Vagina (tissue), 2 donors: Measurements from ENCODE around the gene MTRFR.

Experiments used
- CTCF ChIP-seq, 3 experiments: fragments of 450-650 bp in 2 of 3; fragments of 200-600 bp in 1 of 3; sonication (generic) in 1 of 3; IDR thresholded peaks; one replicate each; pipeline ENCODE4 v1.5.1; 2017 to 2019; ENCODE audit warnings: antibody characterized with exemption in 3 of 3, mild to moderate bottlenecking in 2 of 3, moderate library complexity in 2 of 3
- POLR2A ChIP-seq, 2 donors: fragments of 450-650 bp; IDR thresholded peaks; one replicate each; pipeline ENCODE4 v1.6.1; 2017; ENCODE audit warnings: antibody characterized with exemption in 2 of 2, mild to moderate bottlenecking in 2 of 2, moderate library complexity in 2 of 2
- POLR2AphosphoS5 ChIP-seq, 2 donors: sonication (generic); formaldehyde crosslinking; IDR thresholded peaks; one replicate each; pipeline ENCODE4 v1.9.0; 2017; ENCODE audit warnings: antibody characterized with exemption in 2 of 2, mild to moderate bottlenecking in 2 of 2, low read depth in 1 of 2; ENCODE audit not compliant: insufficient read depth in 1 of 2

- TF ChIP-seq CTCF (IDR thresholded peaks at IDR 0.05) (no peak), POLR2A (IDR thresholded peaks at IDR 0.05) (no peak), POLR2AphosphoS5 (IDR thresholded peaks at IDR 0.05; ENCODE audit: insufficient read depth in 1 of 2, low read depth in 1 of 2) (no peak)
These were observed 35.0 kb downstream of the MTRFR start for GRCh38 chr12:123267991-123268843.
